WI38 (cell line): ENCODE data around the gene GMDS.

Source experiments
- H3K4me3 ChIP-seq: 2 replicates; pipeline ENCODE4 v1.5.1; 2011; ENCODE audit warnings: low read depth, mild to moderate bottlenecking, control low read depth, low read length
- CTCF ChIP-seq: IDR thresholded peaks from 2 replicates; pipeline ENCODE4 v1.5.1; 2012; ENCODE audit warnings: low read depth, mild to moderate bottlenecking, control low read depth, low read length

Gene GMDS

GRCh38 chr6:1729133-1729749 is 516.2 kb downstream of the GMDS start:
- H3K4me3 ChIP-seq: no peak overlapping the region
- TF ChIP-seq CTCF: no peak

GRCh38 chr6:1726341-1726768 is 519.0 kb downstream of the GMDS start:
- H3K4me3 ChIP-seq: no peak overlapping the region
- TF ChIP-seq CTCF: no peak

GRCh38 chr6:1724616-1725015 is 520.8 kb downstream of the GMDS start:
- no peak for TF ChIP-seq CTCF
- H3K4me3 ChIP-seq: no peak overlapping the region

- no peak overlapping the region for H3K4me3 ChIP-seq
- TF ChIP-seq CTCF: no peak
Measured at GRCh38 chr6:1724124-1724523, 521.3 kb downstream of the GMDS start.

- no peak for TF ChIP-seq CTCF
Measured at GRCh38 chr6:1722801-1723200, 522.6 kb downstream of the GMDS start.

GRCh38 chr6:1720620-1721322 is 524.6 kb downstream of the GMDS start:
- H3K4me3 ChIP-seq: no peak overlapping the region
- TF ChIP-seq CTCF: no peak

More at GRCh38 chr6:1722801-1723200, 522.6 kb downstream of the GMDS start:
- no peak overlapping the region for H3K4me3 ChIP-seq

GRCh38 chr6:1719922-1720321 is 525.5 kb downstream of the GMDS start:
- TF ChIP-seq CTCF: no peak

More at GRCh38 chr6:1719922-1720321, 525.5 kb downstream of the GMDS start:
- H3K4me3 ChIP-seq: no peak overlapping the region
